ENCODE data around the gene AVP. TPM values are rescaled to one million over a fixed set of nuclear protein-coding genes. Genes with fewer than 3 reads are reported as not detected.

AVP gene
- polyA plus RNA-seq, 1 donor (not counting 4 experiments of a cell fraction or from before 2014, with no cell fraction given) = not detected

DNA sequence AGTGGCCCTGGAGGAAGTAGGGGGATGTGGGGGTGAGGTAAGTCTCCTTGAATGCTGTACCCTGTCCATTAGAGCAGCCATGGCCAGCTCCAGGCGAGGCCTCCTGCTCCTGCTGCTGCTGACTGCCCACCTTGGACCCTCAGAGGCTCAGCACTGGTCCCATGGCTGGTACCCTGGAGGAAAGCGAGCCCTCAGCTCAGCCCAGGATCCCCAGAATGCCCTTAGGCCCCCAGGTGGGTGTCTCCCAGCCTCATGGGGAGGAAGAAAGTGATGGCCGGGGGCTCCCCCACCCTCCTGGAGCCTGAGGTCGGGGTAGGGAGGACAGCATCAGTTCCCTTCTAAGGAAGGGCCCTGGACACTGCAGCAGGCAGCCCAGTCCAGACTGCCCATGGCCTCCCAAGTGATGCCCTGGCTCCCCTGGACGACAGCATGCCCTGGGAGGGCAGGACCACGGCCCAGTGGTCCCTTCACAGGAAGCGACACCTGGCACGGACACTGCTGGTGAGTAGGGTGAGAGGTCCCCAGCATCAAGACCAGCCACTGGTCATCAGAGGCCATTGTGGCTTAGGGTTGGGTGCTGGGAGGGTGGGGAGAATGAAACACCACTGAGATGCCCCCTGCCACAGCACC lies 40.1 kb downstream of the AVP start:
- peaks cover 14% of the 10 kb centered on the region for H3K79me2 ChIP-seq (ENCODE audit: control insufficient read depth, insufficient read depth, low read length)
- TF ChIP-seq, protein P1, sequence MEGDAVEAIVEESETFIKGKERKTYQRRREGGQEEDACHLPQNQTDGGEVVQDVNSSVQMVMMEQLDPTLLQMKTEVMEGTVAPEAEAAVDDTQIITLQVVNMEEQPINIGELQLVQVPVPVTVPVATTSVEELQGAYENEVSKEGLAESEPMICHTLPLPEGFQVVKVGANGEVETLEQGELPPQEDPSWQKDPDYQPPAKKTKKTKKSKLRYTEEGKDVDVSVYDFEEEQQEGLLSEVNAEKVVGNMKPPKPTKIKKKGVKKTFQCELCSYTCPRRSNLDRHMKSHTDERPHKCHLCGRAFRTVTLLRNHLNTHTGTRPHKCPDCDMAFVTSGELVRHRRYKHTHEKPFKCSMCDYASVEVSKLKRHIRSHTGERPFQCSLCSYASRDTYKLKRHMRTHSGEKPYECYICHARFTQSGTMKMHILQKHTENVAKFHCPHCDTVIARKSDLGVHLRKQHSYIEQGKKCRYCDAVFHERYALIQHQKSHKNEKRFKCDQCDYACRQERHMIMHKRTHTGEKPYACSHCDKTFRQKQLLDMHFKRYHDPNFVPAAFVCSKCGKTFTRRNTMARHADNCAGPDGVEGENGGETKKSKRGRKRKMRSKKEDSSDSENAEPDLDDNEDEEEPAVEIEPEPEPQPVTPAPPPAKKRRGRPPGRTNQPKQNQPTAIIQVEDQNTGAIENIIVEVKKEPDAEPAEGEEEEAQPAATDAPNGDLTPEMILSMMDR (optimal IDR thresholded peaks at IDR 0.05 in 1 of 3, IDR thresholded peaks at IDR 0.05 in 1 of 3, conservative IDR thresholded peaks at IDR 0.05 in 1 of 3; ENCODE audit: extremely low read depth in 1 of 3, insufficient read depth in 2 of 3, low read length in 3 of 3) = no peak
- TF ChIP-seq EZH2 (IDR thresholded peaks at IDR 0.05; ENCODE audit: low read length) = no peak
- dilution Hi-C loops (cut with MboI; ENCODE audit: extremely low pct_ligation_motif_present, low sequenced_read_pairs) = no loop called here
- FAIRE-seq (no peak), DNase-seq (ENCODE audit: low read depth, low spot score) (no peak)
- no peak overlapping the region for H2AFZ ChIP-seq (ENCODE audit: control insufficient read depth, low read length)
- H3K4me1 ChIP-seq (ENCODE audit: control insufficient read depth, extremely low read depth, insufficient read depth, low read length) = no peaks in the 10 kb centered on the region
- peaks cover 14 to 17% of the 10 kb centered on the region in 2 experiments for H3K36me3 ChIP-seq (ENCODE audit: control insufficient read depth in 2 of 2, extremely low read depth in 1 of 2, insufficient read depth in 2 of 2, low read length in 2 of 2)
- H3K27me3 ChIP-seq (ENCODE audit: control insufficient read depth, extremely low read depth, insufficient read depth, low read length) = no peaks in the 10 kb centered on the region
- no peak overlapping the region for H3K4me3 ChIP-seq (ENCODE audit: control insufficient read depth in 2 of 3, extremely low read depth in 1 of 3, insufficient read depth in 2 of 3, low read depth in 1 of 3, low read length in 3 of 3)
- H4K20me1 ChIP-seq (ENCODE audit: control insufficient read depth, extremely low read depth, insufficient read depth, low read length) = no peaks in the 10 kb centered on the region
- no peaks in the 10 kb centered on the region for H3K9me1 ChIP-seq (ENCODE audit: control insufficient read depth, extremely low read depth, insufficient read depth, low read length)
- no peaks in the 10 kb centered on the region for H3K9me3 ChIP-seq (ENCODE audit: control insufficient read depth, low read depth, low read length)
- H3K4me2 ChIP-seq (ENCODE audit: control insufficient read depth, extremely low read depth, insufficient read depth, low read depth, low read length) = no peak overlapping the region
- H3K27ac ChIP-seq (ENCODE audit: control insufficient read depth, insufficient read depth, low read length) = no peak overlapping the region
- no peak overlapping the region for H3K9ac ChIP-seq (ENCODE audit: control insufficient read depth, extremely low read depth, insufficient read depth, low read length)

DNA sequence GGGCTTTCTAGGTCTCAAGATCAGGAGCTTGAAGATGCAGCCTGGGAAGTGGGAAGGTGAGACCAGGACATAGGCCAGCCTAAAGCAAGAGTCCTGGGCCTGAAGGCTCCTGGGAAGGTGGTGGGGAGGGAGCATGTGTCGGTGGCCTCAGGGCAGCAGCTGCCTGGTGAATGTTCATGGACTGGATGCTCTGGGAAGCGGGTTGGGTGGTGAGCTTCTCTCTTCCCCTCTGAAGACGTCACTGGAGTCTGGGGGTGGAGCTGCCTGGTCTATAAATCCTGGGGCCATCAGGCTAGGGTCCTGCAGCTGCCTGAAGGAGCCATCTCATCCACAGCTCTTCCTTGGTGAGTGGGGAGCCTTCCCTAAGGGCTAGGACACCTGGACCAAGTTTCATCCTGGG lies 41.2 kb downstream of the AVP start, which contains the start of gene GNRH2:
TSS of gene GNRH2 (plus strand) at position 301 of the 400 bp plus-strand sequence. CDS start 793 bp downstream, outside the sequence.
- Histone ChIP-seq H2AFZ (ENCODE audit: control insufficient read depth, low read length) (no peak within 1 kb of the TSS), H4K20me1 (ENCODE audit: control insufficient read depth, extremely low read depth, insufficient read depth, low read length) (no peaks in the 10 kb centered on the region), H3K27me3 (ENCODE audit: control insufficient read depth, extremely low read depth, insufficient read depth, low read length) (no peaks in the 10 kb centered on the region), H3K79me2 (ENCODE audit: control insufficient read depth, insufficient read depth, low read length) (peaks cover 14% of the 10 kb centered on the region), H3K4me1 (ENCODE audit: control insufficient read depth, extremely low read depth, insufficient read depth, low read length) (no peaks in the 10 kb centered on the region), H3K4me3 (ENCODE audit: control insufficient read depth in 2 of 3, extremely low read depth in 1 of 3, insufficient read depth in 2 of 3, low read depth in 1 of 3, low read length in 3 of 3) (no peak within 1 kb of the TSS), H3K9ac (ENCODE audit: control insufficient read depth, extremely low read depth, insufficient read depth, low read length) (no peak within 1 kb of the TSS), H3K27ac (ENCODE audit: control insufficient read depth, insufficient read depth, low read length) (no peak within 1 kb of the TSS), H3K36me3 (ENCODE audit: control insufficient read depth in 2 of 2, extremely low read depth in 1 of 2, insufficient read depth in 2 of 2, low read length in 2 of 2) (peaks cover 12 to 22% of the 10 kb centered on the region in 2 experiments), H3K9me3 (ENCODE audit: control insufficient read depth, low read depth, low read length) (no peaks in the 10 kb centered on the region), H3K4me2 (ENCODE audit: control insufficient read depth, extremely low read depth, insufficient read depth, low read depth, low read length) (no peak within 1 kb of the TSS), H3K9me1 (ENCODE audit: control insufficient read depth, extremely low read depth, insufficient read depth, low read length) (no peaks in the 10 kb centered on the region)
- DNase-seq (ENCODE audit: low read depth, low spot score) = no peak
- TF ChIP-seq, protein P1 (optimal IDR thresholded peaks at IDR 0.05 in 1 of 3, IDR thresholded peaks at IDR 0.05 in 1 of 3, conservative IDR thresholded peaks at IDR 0.05 in 1 of 3; ENCODE audit: extremely low read depth in 1 of 3, insufficient read depth in 2 of 3, low read length in 3 of 3) = no peak
- FAIRE-seq = no peak
- dilution Hi-C loops (cut with MboI; ENCODE audit: extremely low pct_ligation_motif_present, low sequenced_read_pairs) = no loop called here

Data from keratinocyte (primary cell).